ENCODE data around the gene OTUD3.

Gene OTUD3

DNA sequence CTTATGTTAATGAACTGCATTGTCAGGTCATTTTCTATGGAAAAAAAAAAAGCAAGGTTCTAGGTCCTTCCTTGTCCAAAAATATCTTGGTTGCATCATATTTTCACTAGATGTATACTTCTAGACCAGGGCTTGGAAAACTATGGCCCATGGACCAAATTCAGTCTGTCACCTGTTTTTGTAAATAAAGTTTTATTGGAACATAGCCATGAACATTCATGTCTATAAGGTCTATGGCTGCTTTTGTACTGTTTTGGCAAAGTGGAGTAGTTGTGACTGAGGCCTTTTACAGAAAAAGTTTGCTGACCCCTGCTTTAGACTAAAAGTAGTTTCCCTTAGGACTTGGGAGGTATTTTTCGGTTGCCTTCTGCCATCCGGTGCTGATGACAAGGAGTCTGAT, 60.5 kb downstream of the OTUD3 start:
- intact Hi-C loops (cut with DNase I): no loop called here
- no peak for DNase-seq

GRCh38 chr1:19945914-19946313, 63.7 kb downstream of the OTUD3 start:
- intact Hi-C loops (cut with DNase I): no loop called here
- DNase-seq: no peak

GRCh38 chr1:19946331-19946751, 64.1 kb downstream of the OTUD3 start:
- intact Hi-C loops (cut with DNase I): no loop called here
- DNase-seq: no peak

DNA sequence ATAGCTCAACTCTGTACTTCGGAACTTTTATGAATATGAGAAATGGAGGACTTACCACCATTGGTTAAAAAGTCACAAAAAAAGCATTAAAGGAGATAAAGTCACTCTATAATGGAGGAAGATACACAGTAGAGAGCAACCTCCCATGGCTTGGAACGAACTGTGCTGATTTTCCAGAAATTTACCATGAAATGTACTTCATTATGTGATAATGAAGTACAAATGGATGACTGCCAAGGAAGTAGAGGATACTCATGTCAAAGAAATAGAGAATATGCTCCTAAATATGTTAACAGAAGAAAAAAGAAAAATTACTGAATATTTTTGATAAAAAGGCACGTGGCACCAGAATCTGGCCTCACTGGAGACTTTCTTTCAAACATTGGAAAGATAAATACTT, 64.8 kb downstream of the OTUD3 start:
- intact Hi-C loops (cut with DNase I): no loop called here
- DNase-seq: no peak

- intact Hi-C loops (cut with DNase I): no loop called here
- DNase-seq: no peak
These were observed 66.8 kb downstream of the OTUD3 start for GRCh38 chr1:19949016-19949415.

GRCh38 chr1:19954059-19954458, 71.9 kb downstream of the OTUD3 start:
- DNase-seq: no peak
- intact Hi-C loops (cut with DNase I): no loop called here

DNA sequence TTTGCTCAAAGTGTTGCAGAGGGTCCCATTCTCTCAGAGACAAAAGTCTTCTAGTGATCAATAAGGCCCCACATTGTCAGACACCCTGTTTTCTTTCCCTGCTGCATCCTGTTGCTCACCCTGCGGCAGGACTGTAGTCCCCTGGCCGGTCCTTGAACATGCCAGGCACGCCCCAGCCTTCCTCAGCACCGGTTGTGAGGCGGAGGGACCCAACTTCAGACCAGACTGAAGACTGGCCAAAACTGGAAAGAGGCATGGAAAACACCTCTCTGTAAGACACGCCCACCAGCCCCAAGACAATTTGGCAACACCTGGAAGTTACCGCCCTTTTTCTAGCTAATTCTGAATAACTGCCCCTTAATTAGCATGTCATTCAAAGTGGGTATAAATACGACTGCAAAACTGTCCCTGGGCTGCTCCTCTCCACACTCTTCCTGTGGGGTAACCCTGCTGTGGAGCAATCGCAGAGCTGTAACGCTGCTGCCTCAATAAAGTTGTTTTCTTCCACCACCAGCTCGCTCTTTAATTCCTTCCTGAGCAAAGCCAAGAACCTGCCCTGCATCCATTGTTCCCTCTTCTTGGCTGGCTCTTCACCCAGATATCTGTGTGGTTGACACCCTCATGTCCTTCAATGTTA, 73.5 kb downstream of the OTUD3 start:
- DNase-seq: no peak
- intact Hi-C loops (cut with DNase I): no loop called here

- intact Hi-C loops (cut with DNase I): no loop called here
These were observed 75.6 kb downstream of the OTUD3 start for GRCh38 chr1:19957779-19958178.

GRCh38 chr1:19960591-19960990, 78.4 kb downstream of the OTUD3 start:
- no peak for DNase-seq
- intact Hi-C loops (cut with DNase I): no loop called here

More at GRCh38 chr1:19957779-19958178, 75.6 kb downstream of the OTUD3 start:
- no peak for DNase-seq
